ENCODE results near the gene SYNPO2L.
"Not testable (repeated sequence)": the region's sequence is repeated elsewhere in the genome, so short reads cannot be mapped to it uniquely, and the experiment has no call there.

- not testable (repeated sequence) for TF ChIP-seq EZH2phosphoT487 (IDR thresholded peaks at IDR 0.05; ENCODE audit: insufficient read depth, low read depth); EZH2 (IDR thresholded peaks at IDR 0.05; ENCODE audit: insufficient read depth, poor library complexity, severe bottlenecking)
Observed at GRCh38 chr10:73666153-73666809, 10.5 kb upstream of the SYNPO2L start.

Data from GM23248 (cell line).